ENCODE results near the gene CACNA1C.

CACNA1C gene

DNA sequence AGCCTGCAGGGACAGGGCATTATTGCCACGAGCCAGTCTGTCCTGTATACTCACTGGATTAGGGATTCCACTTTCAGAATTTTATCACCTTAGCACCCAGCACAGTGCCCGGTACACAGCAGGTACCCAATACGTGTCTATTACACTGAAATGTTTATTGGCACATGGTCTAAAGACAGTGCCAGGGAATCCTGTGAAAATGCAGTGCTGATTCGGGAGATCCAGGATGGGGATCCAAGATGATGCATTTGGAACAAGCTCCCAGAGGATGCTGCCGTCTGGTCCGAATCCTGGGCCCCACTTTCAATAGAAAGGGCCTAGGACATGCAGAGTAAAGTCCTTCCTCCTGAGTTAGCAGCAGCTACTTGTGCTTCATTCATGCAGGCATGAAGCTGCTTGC is 230.7 kb downstream of the CACNA1C start:
- DNase-seq (ENCODE audit: low spot score) = no peak

GRCh38 chr12:2283916-2284315 is 231.1 kb downstream of the CACNA1C start:
- DNase-seq (ENCODE audit: low spot score) = no peak

DNA sequence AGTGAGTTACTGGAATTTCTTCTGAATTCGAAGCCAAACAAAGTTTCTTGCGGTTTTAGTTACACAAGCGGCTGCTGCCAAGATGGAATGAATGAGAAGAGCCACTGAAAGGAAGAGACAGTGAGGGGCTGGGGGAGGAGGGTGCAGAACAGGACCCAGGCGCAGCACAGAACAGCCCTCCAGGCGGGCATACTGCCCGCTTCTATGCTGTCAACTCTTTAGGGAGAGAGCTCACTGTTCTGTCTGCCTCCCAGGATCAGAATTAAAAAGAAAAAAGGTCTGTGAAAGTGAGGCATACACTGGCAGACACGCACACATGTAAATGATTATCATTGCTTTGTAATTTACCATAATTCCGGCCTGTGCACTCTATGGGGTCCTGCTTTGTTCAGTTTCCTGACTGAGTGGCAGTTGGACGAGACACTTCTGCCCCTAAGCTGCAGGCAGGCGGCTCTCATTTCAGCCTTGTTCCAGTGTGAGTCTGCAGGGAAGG is 231.6 kb downstream of the CACNA1C start:
- no peak for DNase-seq (ENCODE audit: low spot score)

DNA sequence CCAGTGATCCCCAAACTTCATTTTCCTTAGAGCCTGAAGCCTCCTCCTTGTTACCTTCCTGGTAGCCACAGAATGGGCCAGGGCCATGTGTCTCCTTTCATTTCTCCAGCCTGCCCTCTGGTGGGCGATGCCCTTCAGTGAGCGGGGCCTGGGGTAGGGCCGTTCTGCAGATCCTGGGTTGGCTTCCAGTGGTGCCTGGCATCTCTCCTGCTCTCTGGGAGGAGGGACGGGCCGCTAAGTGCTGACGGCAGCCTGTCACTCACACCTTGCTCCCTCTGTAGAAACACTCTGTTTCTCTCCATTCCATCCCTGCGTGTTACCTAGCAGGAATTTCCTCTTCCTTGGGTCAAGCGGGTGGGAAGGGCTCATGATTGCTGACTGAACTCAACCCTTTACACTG is 232.1 kb downstream of the CACNA1C start:
- peak; percentile 89 for DNase-seq (ENCODE audit: low spot score)

DNA sequence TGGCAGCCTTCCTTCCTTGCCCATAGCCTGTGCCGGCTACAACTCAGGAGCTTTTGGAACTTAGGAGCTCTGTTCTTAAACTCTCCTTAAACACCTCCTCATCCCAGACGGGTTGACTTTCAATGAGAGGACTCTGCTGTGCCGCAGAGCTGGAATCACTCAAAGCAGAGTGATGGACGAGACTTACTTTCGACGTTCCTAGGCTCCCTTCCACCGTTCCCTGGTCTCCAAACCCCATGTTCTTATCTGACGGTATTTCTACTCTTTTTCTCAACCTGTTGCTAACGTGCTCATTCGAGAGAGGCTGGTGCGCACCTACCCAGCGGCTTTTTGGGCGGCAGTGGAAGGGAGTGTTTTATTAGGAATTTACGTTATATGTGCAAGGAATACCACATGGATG is 232.7 kb downstream of the CACNA1C start:
- no peak for DNase-seq (ENCODE audit: low spot score)

GRCh38 chr12:2286047-2286446 is 233.3 kb downstream of the CACNA1C start:
- DNase-seq (ENCODE audit: low spot score) = no peak

GRCh38 chr12:2286461-2287131 is 233.8 kb downstream of the CACNA1C start:
- DNase-seq (ENCODE audit: low spot score) = no peak

GRCh38 chr12:2287151-2287550 is 234.4 kb downstream of the CACNA1C start:
- DNase-seq (ENCODE audit: low spot score) = no peak

- DNase-seq (ENCODE audit: low spot score) = no peak
Measured at GRCh38 chr12:2287589-2287988, 234.8 kb downstream of the CACNA1C start.

- no peak for DNase-seq (ENCODE audit: low spot score)
Measured at GRCh38 chr12:2288001-2288400, 235.2 kb downstream of the CACNA1C start.

- no peak for DNase-seq (ENCODE audit: low spot score)
Measured at GRCh38 chr12:2288471-2288870, 235.7 kb downstream of the CACNA1C start.

- DNase-seq (ENCODE audit: low spot score) = no peak
Measured at GRCh38 chr12:2288875-2289274, 236.1 kb downstream of the CACNA1C start.

- DNase-seq (ENCODE audit: low spot score) = no peak
Measured at GRCh38 chr12:2289525-2289924, 236.7 kb downstream of the CACNA1C start.

- no peak for DNase-seq (ENCODE audit: low spot score)
Measured at GRCh38 chr12:2290091-2290490, 237.3 kb downstream of the CACNA1C start.

- DNase-seq (ENCODE audit: low spot score) = no peak
Measured at GRCh38 chr12:2290516-2291065, 237.8 kb downstream of the CACNA1C start.

DNA sequence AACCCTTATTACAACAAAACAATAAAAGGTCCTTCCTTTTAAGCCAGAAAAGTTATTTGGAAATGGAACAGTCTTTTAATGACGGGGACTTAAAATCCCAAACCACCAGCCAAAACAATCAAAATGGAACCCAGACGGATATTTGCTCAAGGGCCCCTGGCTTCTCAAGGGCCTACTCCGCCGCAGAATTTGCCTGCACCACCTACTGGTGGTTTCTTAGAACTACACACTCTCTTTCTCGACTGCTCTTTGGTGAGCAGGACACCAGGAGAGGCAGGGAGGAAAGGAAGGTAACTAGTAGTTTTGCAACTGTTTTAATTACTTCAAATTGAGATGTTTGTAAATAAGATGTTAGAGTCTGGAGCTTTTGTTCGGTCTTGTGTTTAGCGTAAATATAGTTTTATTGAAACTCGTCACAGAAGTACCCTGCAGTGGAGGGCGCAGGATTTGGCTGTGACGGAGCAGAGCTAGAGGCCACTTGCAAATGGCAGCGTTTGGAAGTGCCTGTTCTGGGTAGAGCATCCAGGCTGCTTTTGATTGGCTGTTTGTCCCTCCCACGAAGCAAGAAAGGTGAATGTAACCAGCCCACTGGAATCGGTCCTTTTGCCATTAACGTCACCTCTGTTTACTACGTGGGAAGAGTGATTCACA is 238.5 kb downstream of the CACNA1C start:
- no peak for DNase-seq (ENCODE audit: low spot score)

DNA sequence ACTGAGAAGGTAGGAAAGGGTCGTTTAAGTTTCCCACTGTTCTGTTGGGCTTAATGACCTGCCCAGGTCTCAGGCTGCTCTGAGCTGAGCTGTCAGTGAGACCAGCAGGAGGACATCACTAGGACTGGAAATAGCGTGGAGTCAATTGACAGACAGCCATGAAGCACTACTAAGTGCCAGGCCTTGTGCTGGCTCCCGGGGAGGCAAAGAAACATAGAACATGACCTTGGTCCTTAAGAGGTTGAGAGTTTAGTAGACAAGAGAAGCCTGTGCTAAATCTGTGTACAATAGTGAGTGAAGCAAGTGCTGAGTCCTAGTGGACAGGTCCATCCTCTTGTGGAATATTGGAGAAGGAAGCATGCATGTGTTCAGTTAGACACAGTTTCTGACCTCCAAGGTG is 239.2 kb downstream of the CACNA1C start:
- DNase-seq (ENCODE audit: low spot score) = no peak

DNA sequence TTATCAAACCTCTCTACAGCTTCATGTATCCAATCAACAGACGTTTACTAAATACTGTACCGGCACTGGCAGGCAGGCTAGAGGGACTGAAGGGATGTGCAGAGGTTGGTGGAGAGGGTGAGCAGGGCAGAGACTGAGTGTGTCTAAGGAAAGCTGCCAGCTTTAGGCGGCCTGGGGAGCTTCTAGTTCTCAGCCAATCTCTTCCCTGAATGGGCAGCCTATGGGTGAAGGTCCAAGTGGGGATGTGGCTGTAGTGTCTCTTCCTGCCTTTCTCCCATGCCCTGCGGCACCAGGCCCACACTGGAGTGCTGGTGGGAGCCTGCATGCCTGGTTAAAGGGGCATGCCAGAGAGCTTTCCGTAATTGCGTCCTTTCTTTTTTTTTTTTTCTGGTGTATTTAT is 239.8 kb downstream of the CACNA1C start:
- no peak for DNase-seq (ENCODE audit: low spot score)

- DNase-seq (ENCODE audit: low spot score) = no peak
Measured at GRCh38 chr12:2294651-2295475, 242.1 kb downstream of the CACNA1C start.

- no peak for DNase-seq (ENCODE audit: low spot score)
Measured at GRCh38 chr12:2295941-2296461, 243.2 kb downstream of the CACNA1C start.

- no peak for DNase-seq (ENCODE audit: low spot score)
Measured at GRCh38 chr12:2297004-2297403, 244.2 kb downstream of the CACNA1C start.

GRCh38 chr12:2297658-2298057 is 244.9 kb downstream of the CACNA1C start:
- DNase-seq (ENCODE audit: low spot score) = no peak

Data from ecto neural progenitor cell (in vitro differentiated cells).